BE2C (cell line): ENCODE data around the gene S100A5. TPM values are rescaled to one million over a fixed set of nuclear protein-coding genes. Genes with fewer than 3 reads are reported as not detected.
"Not testable (repeated sequence)": the region's sequence is repeated elsewhere in the genome, so short reads cannot be mapped to it uniquely, and the experiment has no call there.

Experiments used
- DNase-seq: peaks from one replicate; pipeline ENCODE4 v3.0.0-alpha.2; 2020
- H3K27me3 ChIP-seq: fragments of 250-450 bp; sonication (Bioruptor Pico); 2 replicates; pipeline ENCODE4 v1.5.1; 2020; ENCODE audit warnings: mild to moderate bottlenecking
- H3K36me3 ChIP-seq: fragments of 250-450 bp; sonication (Bioruptor Pico); 2 replicates; pipeline ENCODE4 v1.5.1; 2020; ENCODE audit warnings: mild to moderate bottlenecking
- H3K4me1 ChIP-seq: fragments of 250-450 bp; sonication (Bioruptor Pico); 2 replicates; pipeline ENCODE4 v1.5.1; 2020
- H3K4me3 ChIP-seq: 2 replicates; pipeline ENCODE4 v1.5.1; 2011; ENCODE audit warnings: low read depth, low read length
- H3K9me3 ChIP-seq: fragments of 250-450 bp; sonication (Bioruptor Pico); 2 replicates; pipeline ENCODE4 v1.5.1; 2020
- polyA plus RNA-seq: library from polyadenylated mRNA; unstranded; fragments of >200 nt; gene quantifications from one replicate; pipeline ENCODE4 v1.2.1, GENCODE V29; 2012; ENCODE audit warnings: low read depth, missing spikeins; ENCODE audit not compliant: insufficient read length, insufficient read depth
- TF ChIP-seq, protein P1 (sequence below): IDR thresholded peaks from 2 replicates; pipeline ENCODE4 v1.5.1; 2012; ENCODE audit warnings: mild to moderate bottlenecking, low read depth, low read length

S100A5 gene, protein sequence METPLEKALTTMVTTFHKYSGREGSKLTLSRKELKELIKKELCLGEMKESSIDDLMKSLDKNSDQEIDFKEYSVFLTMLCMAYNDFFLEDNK
- not detected for polyA plus RNA-seq

DNA sequence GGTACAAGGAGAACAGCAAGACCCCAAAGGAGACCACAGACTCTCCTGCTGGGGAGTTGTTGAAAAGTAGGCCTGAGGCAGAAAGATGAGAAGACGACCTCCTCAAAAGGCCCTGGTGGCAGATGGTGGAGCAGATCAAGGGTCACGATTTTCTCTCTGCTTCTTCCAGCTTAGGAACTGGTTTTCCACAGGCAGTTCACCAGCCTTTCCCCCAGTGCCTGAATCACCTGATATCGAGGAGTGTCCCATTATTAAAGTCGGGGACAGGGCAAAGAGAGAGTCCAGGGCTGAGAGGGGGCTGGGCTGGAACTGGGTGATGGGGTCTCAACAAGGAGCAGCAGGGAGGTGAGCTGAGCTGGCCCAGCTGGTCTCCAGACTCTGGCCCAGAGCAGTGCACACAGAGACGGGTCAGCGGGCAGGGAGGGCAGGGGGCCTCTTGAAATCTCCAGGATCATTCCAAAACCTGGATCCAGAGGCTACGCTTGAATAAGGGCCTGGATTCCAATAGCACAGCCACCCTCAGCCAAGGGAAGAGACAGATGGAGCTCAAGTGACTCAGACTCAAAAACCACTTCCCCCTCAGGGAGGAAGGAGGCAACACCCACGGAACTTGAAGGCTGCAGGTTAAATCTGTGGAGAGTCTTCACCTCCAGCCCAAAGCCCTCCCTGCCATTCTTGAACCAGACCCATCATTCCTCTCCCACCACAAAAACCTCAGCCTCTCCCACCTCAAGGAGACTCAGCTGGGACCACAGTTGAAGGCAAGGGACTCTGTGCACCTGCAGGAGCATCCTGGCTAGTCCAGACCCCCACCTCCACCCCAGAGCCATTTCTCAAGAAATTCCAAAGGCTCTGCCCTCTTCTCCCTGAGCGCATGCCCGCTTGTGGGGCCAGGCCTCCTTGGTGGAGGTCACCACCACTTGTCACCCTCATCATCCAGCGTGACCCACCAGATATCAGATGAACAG lies at the start of gene S100A5:
Gene S100A5, minus strand, starts transcription at position 541 of the 968 bp plus-strand sequence. CDS start 743 bp downstream, outside the sequence.
- no peaks in the 10 kb centered on the region for H3K27me3 ChIP-seq
- no peak within 1 kb of the TSS for H3K4me3 ChIP-seq
- no peaks in the 10 kb centered on the region for H3K36me3 ChIP-seq
- H3K9me3 ChIP-seq: no peaks in the 10 kb centered on the region
- TF ChIP-seq, protein P1, sequence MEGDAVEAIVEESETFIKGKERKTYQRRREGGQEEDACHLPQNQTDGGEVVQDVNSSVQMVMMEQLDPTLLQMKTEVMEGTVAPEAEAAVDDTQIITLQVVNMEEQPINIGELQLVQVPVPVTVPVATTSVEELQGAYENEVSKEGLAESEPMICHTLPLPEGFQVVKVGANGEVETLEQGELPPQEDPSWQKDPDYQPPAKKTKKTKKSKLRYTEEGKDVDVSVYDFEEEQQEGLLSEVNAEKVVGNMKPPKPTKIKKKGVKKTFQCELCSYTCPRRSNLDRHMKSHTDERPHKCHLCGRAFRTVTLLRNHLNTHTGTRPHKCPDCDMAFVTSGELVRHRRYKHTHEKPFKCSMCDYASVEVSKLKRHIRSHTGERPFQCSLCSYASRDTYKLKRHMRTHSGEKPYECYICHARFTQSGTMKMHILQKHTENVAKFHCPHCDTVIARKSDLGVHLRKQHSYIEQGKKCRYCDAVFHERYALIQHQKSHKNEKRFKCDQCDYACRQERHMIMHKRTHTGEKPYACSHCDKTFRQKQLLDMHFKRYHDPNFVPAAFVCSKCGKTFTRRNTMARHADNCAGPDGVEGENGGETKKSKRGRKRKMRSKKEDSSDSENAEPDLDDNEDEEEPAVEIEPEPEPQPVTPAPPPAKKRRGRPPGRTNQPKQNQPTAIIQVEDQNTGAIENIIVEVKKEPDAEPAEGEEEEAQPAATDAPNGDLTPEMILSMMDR: no peak
- DNase-seq: no peak
- H3K4me1 ChIP-seq: peaks cover 46% of the 10 kb centered on the region

DNA sequence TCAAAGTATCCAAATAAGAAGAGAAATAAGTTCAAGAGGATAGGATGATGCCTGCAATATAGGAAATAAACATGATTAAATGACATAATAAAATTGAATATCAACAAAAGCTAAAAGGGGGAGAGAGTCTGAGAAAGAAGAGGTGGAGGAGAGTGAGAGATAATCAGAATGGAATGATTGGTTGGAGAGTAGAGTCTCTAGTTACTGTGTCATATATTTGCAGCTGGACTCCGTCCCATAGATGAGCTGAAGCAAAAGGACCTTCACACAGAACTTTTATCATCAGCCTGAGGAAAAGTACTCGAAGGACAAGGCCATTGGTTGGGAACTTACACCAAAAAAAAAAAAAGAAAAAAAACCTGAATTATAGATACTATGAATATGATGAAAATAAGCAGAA lies 47.7 kb upstream of the S100A5 start:
- peaks cover 6% of the 10 kb centered on the region; the same call in 1 of the 2 replicates for H3K4me1 ChIP-seq
- H3K9me3 ChIP-seq: no peaks in the 10 kb centered on the region
- TF ChIP-seq, protein P1: no peak
- DNase-seq: no peak
- H3K27me3 ChIP-seq: no peaks in the 10 kb centered on the region
- no peaks in the 10 kb centered on the region for H3K36me3 ChIP-seq
- no peak overlapping the region for H3K4me3 ChIP-seq

DNA sequence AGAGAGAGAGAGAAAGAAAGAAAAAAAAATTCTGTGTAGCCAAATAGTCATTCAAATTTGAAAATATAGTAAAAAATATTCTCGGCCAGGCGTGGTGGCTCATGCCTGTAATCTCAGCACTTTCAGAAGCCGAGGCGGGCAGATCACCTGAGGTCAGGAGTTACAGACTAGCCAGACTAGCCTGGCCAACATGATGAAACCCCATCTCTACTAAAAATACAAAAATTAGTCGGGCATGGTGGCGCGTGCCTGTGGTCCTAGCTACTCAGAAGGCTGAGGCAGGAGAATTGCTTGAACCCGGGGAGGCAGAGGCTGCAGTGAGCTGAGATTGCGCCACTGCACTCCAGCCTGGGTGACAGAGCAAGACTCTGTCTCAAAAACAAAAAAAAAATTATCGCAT lies 47.3 kb upstream of the S100A5 start:
- H3K9me3 ChIP-seq, H3K27me3 ChIP-seq, DNase-seq, H3K4me1 ChIP-seq, H3K4me3 ChIP-seq, H3K36me3 ChIP-seq: not testable (repeated sequence)

DNA sequence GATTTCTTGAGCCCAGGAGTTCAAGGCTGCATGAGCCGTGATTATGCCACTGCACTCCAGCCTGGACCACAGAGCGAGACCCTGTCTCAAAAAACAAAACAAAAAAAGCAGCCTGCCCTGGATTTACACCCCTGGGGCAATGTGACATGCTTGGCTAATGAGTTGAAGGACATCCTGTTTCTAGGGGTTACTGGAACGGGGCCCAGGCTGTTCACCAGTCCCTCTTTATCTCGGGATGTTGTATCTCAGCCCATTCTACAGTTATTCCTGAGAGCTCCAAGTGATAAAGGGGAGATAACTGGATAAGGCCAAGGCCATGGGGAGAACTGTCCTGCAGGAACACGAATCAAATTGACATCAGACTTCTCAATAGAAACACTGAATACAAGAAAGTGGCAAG lies 46.6 kb upstream of the S100A5 start:
- TF ChIP-seq, protein P1: no peak
- no peaks in the 10 kb centered on the region for H3K9me3 ChIP-seq
- no peaks in the 10 kb centered on the region for H3K27me3 ChIP-seq
- peak; percentile 45 for DNase-seq
- H3K36me3 ChIP-seq: no peaks in the 10 kb centered on the region
- H3K4me1 ChIP-seq: peaks cover 6% of the 10 kb centered on the region; the same call in 1 of the 2 replicates
- H3K4me3 ChIP-seq: no peak overlapping the region

DNA sequence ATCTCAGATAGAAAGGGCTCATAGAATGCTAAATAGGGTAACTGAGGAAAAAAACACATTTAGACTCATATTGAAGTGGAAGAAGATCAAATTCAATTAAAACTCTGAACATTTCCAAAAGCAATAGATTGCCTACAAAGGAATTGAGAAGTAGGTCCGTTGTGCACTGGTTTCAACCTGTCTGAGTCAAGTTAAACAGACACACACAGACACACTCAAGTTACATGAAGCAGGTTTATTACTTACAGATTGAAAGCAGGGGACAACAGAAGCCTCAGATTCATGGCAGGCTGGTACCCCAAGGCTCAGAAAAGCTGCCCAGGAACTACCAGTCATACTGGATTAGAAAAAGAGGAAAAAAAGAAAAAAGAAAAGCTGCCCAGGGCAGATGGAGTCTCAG lies 45.6 kb upstream of the S100A5 start:
- Histone ChIP-seq H3K36me3 (no peaks in the 10 kb centered on the region), H3K27me3 (no peaks in the 10 kb centered on the region), H3K4me3 (no peak overlapping the region), H3K4me1 (peaks cover 6% of the 10 kb centered on the region; the same call in 1 of the 2 replicates), H3K9me3 (no peaks in the 10 kb centered on the region)
- no peak for DNase-seq
- TF ChIP-seq, protein P1: no peak

DNA sequence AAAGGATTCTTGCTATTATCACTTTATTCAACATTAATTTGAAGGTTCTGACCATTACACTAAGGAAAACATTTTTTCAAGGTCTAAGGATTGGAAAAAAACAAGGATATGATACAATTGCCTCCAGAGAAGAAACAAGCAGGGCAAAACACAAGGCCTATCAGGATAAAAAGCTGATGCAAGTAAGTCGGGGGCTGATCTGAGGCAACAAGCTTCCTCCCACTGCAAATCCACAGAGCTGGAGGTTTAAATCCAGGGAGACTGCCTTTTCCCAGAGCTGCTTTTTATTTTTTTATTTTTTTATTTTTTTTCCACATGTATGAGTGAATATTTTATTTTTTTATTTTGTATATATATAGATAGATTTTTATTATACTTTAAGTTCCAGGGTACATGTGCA lies 44.3 kb upstream of the S100A5 start:
- Histone ChIP-seq H3K36me3 (no peaks in the 10 kb centered on the region), H3K27me3 (no peaks in the 10 kb centered on the region), H3K4me1 (peaks cover 6% of the 10 kb centered on the region; the same call in 1 of the 2 replicates), H3K9me3 (no peaks in the 10 kb centered on the region), H3K4me3 (no peak overlapping the region)
- DNase-seq: no peak
- TF ChIP-seq, protein P1: no peak
